Fibroblast of villous mesenchyme (primary cell): ENCODE results near the gene POU2F1. TPM values are rescaled to one million over a fixed set of nuclear protein-coding genes. Genes with fewer than 3 reads are reported as not detected.

Experiments
- DNase-seq: peaks from one replicate; pipeline ENCODE4 v3.0.0-alpha.2; 2010; ENCODE audit warnings: low read depth
- H3K4me3 ChIP-seq: 2 replicates; pipeline ENCODE4 v1.5.1; 2011; ENCODE audit warnings: low read depth, mild to moderate bottlenecking, low read length
- CTCF ChIP-seq: IDR thresholded peaks from 2 replicates; pipeline ENCODE4 v1.5.1; 2012; ENCODE audit warnings: low read depth, mild to moderate bottlenecking, low read length; ENCODE audit not compliant: insufficient read depth
- total RNA-seq: library from RNA; depleted of rRNA; stranded (reverse); fragments of >200 nt; gene quantifications from 2 replicates; pipeline ENCODE4 v1.2.3, GENCODE V29; 2012

POU2F1 gene
- total RNA-seq, 1 donor, result 6.9 TPM

GRCh38 chr1:167419245-167419644 lies 198.6 kb downstream of the POU2F1 start:
- no peak for DNase-seq
- TF ChIP-seq CTCF, result no peak
- H3K4me3 ChIP-seq, result no peak overlapping the region

GRCh38 chr1:167420510-167420909 lies 199.8 kb downstream of the POU2F1 start:
- no peak overlapping the region for H3K4me3 ChIP-seq
- DNase-seq, result peak; percentile 8
- no peak for TF ChIP-seq CTCF

GRCh38 chr1:167423684-167424619 lies 203.3 kb downstream of the POU2F1 start:
- no peak overlapping the region for H3K4me3 ChIP-seq
- no peak for DNase-seq
- no peak for TF ChIP-seq CTCF

GRCh38 chr1:167425482-167425881 lies 204.8 kb downstream of the POU2F1 start:
- no peak for DNase-seq
- no peak for TF ChIP-seq CTCF
- no peak overlapping the region for H3K4me3 ChIP-seq

GRCh38 chr1:167426716-167427115 lies 206.0 kb downstream of the POU2F1 start:
- no peak overlapping the region for H3K4me3 ChIP-seq
- TF ChIP-seq CTCF, result no peak
- no peak for DNase-seq

- DNase-seq, result peak; percentile 35
- no peak overlapping the region for H3K4me3 ChIP-seq
- no peak for TF ChIP-seq CTCF
These were observed 207.2 kb downstream of the POU2F1 start for GRCh38 chr1:167427848-167428247.

GRCh38 chr1:167428395-167428794 lies 207.7 kb downstream of the POU2F1 start:
- peak; percentile 71 for DNase-seq
- H3K4me3 ChIP-seq, result no peak overlapping the region
- no peak for TF ChIP-seq CTCF
